Measurements from ENCODE around the gene CXorf49B. TPM values are rescaled to one million over a fixed set of nuclear protein-coding genes. Genes with fewer than 3 reads are reported as not detected.
"Not testable (repeated sequence)": the region's sequence is repeated elsewhere in the genome, so short reads cannot be mapped to it uniquely, and the experiment has no call there.

Gene CXorf49B
- total RNA-seq, 3 donors from 2014 or later (not counting 1 experiment from before 2014, with no cell fraction given) = not detected

- H3K27me3 ChIP-seq (ENCODE audit: control insufficient read depth, insufficient read depth, low read length); H3K4me1 ChIP-seq (ENCODE audit: control insufficient read depth, insufficient read depth, low read length); H3K4me1 Mint-ChIP-seq; intact Hi-C loops (cut with micrococcal nuclease); H3K4me3 ChIP-seq (ENCODE audit: low read length); H3K4me3 Mint-ChIP-seq; H3K27ac Mint-ChIP-seq; H3K9me3 Mint-ChIP-seq; H3K36me3 Mint-ChIP-seq; H3K36me3 ChIP-seq (ENCODE audit: control insufficient read depth, insufficient read depth, low read length); H3K27me3 Mint-ChIP-seq (ENCODE audit: low read depth in 2 of 2); DNase-seq; H3K9me3 ChIP-seq (ENCODE audit: control insufficient read depth, insufficient read depth, low read length); H3K27ac ChIP-seq (ENCODE audit: low read length): not testable (repeated sequence)
- WGBS (ENCODE audit: insufficient coverage) = no CpG with 5 or more reads among the region's 15 CpGs
- ATAC-seq = peak; percentile 53 to 77 (median 74)
Observed at GRCh38 chrX:71784348-71784983, 21.3 kb downstream of the CXorf49B start.

- 86% methylated on average over 1 of the region's 5 CpGs for WGBS (ENCODE audit: insufficient coverage)
- H3K4me1 ChIP-seq (ENCODE audit: control insufficient read depth, insufficient read depth, low read length); H3K36me3 ChIP-seq (ENCODE audit: control insufficient read depth, insufficient read depth, low read length); H3K4me1 Mint-ChIP-seq; H3K36me3 Mint-ChIP-seq; H3K27me3 ChIP-seq (ENCODE audit: control insufficient read depth, insufficient read depth, low read length); H3K4me3 ChIP-seq (ENCODE audit: low read length); H3K27ac ChIP-seq (ENCODE audit: low read length); H3K9me3 Mint-ChIP-seq; H3K4me3 Mint-ChIP-seq; intact Hi-C loops (cut with micrococcal nuclease); ATAC-seq; H3K9me3 ChIP-seq (ENCODE audit: control insufficient read depth, insufficient read depth, low read length); DNase-seq; H3K27ac Mint-ChIP-seq: not testable (repeated sequence)
- H3K27me3 Mint-ChIP-seq (ENCODE audit: low read depth in 2 of 2) = peaks cover 15 to 46% of the 10 kb centered on the region in 2 donors
Observed at GRCh38 chrX:71806450-71806849, 43.3 kb downstream of the CXorf49B start.

GRCh38 chrX:71809886-71810285 is 46.7 kb downstream of the CXorf49B start:
- Histone ChIP-seq H3K9me3 (ENCODE audit: control insufficient read depth, insufficient read depth, low read length) (no peaks in the 10 kb centered on the region), H3K4me3 (ENCODE audit: low read length) (no peak overlapping the region), H3K36me3 (ENCODE audit: control insufficient read depth, insufficient read depth, low read length) (no peaks in the 10 kb centered on the region), H3K27me3 (ENCODE audit: control insufficient read depth, insufficient read depth, low read length) (no peaks in the 10 kb centered on the region), H3K4me1 (ENCODE audit: control insufficient read depth, insufficient read depth, low read length) (no peaks in the 10 kb centered on the region), H3K27ac (ENCODE audit: low read length) (no peak overlapping the region)
- Mint-ChIP-seq H3K27ac (no peak overlapping the region), H3K36me3 (no peaks in the 10 kb centered on the region), H3K4me3 (no peak overlapping the region), H3K4me1 (no peaks in the 10 kb centered on the region), H3K27me3 (ENCODE audit: low read depth in 2 of 2) (peaks cover 11 to 39% of the 10 kb centered on the region in 2 donors), H3K9me3 (no peaks in the 10 kb centered on the region)
- TF ChIP-seq CTCF (IDR thresholded peaks at IDR 0.05) = no peak
- DNase-seq (no peak), ATAC-seq (no peak)
- intact Hi-C loops (cut with micrococcal nuclease) = no loop called here
- WGBS (ENCODE audit: insufficient coverage) = 72% methylated on average over 6 of the region's 10 CpGs

GRCh38 chrX:71814123-71814912 is 51.2 kb downstream of the CXorf49B start:
- H3K4me1 ChIP-seq (ENCODE audit: control insufficient read depth, insufficient read depth, low read length) = no peaks in the 10 kb centered on the region
- no peaks in the 10 kb centered on the region for H3K27me3 ChIP-seq (ENCODE audit: control insufficient read depth, insufficient read depth, low read length)
- H3K27ac ChIP-seq (ENCODE audit: low read length) = no peak overlapping the region
- intact Hi-C loops (cut with micrococcal nuclease) = no loop called here
- 86% methylated on average over 23 of the region's 25 CpGs for WGBS (ENCODE audit: insufficient coverage)
- H3K27me3 Mint-ChIP-seq (ENCODE audit: low read depth in 2 of 2) = peaks cover 14 to 16% of the 10 kb centered on the region in 2 donors
- H3K4me3 Mint-ChIP-seq = no peak overlapping the region
- no peak for TF ChIP-seq CTCF (IDR thresholded peaks at IDR 0.05)
- no peaks in the 10 kb centered on the region for H3K36me3 Mint-ChIP-seq
- no peaks in the 10 kb centered on the region for H3K36me3 ChIP-seq (ENCODE audit: control insufficient read depth, insufficient read depth, low read length)
- ATAC-seq = no peak
- no peak overlapping the region for H3K27ac Mint-ChIP-seq
- no peaks in the 10 kb centered on the region for H3K4me1 Mint-ChIP-seq
- no peak overlapping the region for H3K4me3 ChIP-seq (ENCODE audit: low read length)
- H3K9me3 Mint-ChIP-seq = no peaks in the 10 kb centered on the region
- no peak for DNase-seq
- no peaks in the 10 kb centered on the region for H3K9me3 ChIP-seq (ENCODE audit: control insufficient read depth, insufficient read depth, low read length)
